ENCODE data around the gene FOXO3.

The FOXO3 gene

DNA sequence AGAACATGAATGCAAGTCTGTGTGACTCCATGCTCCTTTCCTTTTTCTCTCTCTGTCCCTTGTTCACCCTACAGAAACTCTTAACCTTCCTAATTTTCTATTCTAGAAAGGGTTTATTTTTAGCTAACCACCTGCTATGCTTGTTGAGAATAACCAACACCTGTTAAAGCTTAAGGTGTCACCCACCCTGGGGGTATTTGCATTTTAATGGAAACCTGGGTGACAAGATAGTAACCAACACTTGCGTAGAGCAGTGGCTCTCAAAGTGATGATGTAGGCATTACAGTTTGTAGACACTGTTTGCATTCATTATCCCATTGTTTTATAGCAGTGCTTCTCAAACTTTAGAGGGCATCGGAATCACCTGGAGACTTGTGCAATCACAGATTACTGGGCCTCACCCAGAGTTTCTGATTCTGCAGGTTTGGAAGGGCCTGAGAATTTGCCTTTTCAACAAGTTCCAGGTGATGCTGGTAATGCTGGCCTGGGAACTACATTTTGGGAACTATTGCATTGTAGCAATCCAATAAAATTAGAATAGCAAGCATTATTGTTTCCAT lies 173.1 kb downstream of the FOXO3 start:
- TF ChIP-seq, protein P1, sequence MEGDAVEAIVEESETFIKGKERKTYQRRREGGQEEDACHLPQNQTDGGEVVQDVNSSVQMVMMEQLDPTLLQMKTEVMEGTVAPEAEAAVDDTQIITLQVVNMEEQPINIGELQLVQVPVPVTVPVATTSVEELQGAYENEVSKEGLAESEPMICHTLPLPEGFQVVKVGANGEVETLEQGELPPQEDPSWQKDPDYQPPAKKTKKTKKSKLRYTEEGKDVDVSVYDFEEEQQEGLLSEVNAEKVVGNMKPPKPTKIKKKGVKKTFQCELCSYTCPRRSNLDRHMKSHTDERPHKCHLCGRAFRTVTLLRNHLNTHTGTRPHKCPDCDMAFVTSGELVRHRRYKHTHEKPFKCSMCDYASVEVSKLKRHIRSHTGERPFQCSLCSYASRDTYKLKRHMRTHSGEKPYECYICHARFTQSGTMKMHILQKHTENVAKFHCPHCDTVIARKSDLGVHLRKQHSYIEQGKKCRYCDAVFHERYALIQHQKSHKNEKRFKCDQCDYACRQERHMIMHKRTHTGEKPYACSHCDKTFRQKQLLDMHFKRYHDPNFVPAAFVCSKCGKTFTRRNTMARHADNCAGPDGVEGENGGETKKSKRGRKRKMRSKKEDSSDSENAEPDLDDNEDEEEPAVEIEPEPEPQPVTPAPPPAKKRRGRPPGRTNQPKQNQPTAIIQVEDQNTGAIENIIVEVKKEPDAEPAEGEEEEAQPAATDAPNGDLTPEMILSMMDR (IDR thresholded peaks at IDR 0.05; ENCODE audit: low read depth, low read length) = no peak
- no peak for TF ChIP-seq EZH2phosphoT487 (IDR thresholded peaks at IDR 0.05; ENCODE audit: low read depth)
- H3K9me3 ChIP-seq (ENCODE audit: insufficient read depth, low read length) = no peaks in the 10 kb centered on the region
- H3K4me2 ChIP-seq (ENCODE audit: low read length) = no peak overlapping the region
- no peak overlapping the region for H3K27ac ChIP-seq (ENCODE audit: low read length)
- H4K20me1 ChIP-seq (ENCODE audit: insufficient read depth, low read length) = no peaks in the 10 kb centered on the region
- no peak overlapping the region for H2AFZ ChIP-seq (ENCODE audit: low read depth, low read length)
- H3K36me3 ChIP-seq (replicated peaks; ENCODE audit: low read depth, low read length) = no peaks in the 10 kb centered on the region
- no peak overlapping the region for H3K4me3 ChIP-seq (ENCODE audit: low read length)
- peaks cover 22% of the 10 kb centered on the region for H3K27me3 ChIP-seq (ENCODE audit: low read depth, low read length)
- H3K4me1 ChIP-seq (ENCODE audit: low read length) = no peaks in the 10 kb centered on the region
- H3K9ac ChIP-seq (ENCODE audit: low read length) = no peak overlapping the region
- H3K79me2 ChIP-seq (ENCODE audit: low read length) = no peaks in the 10 kb centered on the region

All from OCI-LY3 (cell line).